DMS53 treated with DMSO at 0.1 percent for 48 hours (cell line): ENCODE data around the gene TPRX1.
A peak's percentile ranks its signal among the peaks of the same experiment; 100 is the strongest.
"Not testable (repeated sequence)": the region's sequence is repeated elsewhere in the genome, so short reads cannot be mapped to it uniquely, and the experiment has no call there.

ENCODE experiments used
- DNase-seq: peaks from one replicate; lab custom pipeline; 2025; ENCODE audit not compliant: unreplicated experiment; lab: John Stamatoyannopoulos, UW

The TPRX1 gene

DNA sequence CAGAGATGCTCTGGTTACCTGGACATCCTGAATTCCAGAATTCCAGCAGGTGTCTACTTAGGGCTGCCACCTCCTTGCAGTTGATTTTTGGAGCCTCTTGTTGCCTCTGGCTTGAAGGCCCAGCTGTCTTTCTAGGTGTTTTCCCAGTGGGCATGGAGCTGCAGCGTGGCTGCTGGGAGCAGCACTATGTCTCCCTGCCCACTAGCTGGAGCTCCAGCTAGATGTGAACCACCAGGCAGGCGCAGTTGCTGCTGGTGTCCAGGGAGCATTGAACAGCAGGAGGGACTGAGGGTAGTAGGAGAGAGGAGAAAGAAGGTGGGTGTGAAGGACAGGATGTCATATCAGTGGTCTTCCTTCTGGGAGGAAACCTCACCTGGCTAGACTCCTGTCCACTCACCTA, 35.7 kb downstream of the TPRX1 start:
- DNase-seq = no peak

DNA sequence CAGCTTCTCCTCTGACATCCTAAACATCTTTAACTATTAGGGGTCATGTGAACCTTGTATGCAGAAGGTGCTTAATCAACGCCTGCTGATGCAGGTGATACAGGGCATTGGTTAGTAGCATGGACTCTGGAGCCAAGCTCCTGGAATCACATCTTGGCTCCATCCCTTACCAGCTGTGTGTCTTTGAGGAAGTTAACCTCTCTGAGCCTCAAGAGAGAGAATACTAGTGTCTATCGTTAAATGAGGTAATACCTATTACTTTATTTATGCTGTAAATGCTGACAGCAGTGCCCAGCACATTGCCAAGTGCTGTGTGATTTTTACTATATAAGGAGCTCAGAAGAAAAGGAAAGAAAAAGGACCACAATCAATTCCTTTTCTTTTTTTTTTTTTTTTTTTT, 37.0 kb downstream of the TPRX1 start:
- DNase-seq = no peak

DNA sequence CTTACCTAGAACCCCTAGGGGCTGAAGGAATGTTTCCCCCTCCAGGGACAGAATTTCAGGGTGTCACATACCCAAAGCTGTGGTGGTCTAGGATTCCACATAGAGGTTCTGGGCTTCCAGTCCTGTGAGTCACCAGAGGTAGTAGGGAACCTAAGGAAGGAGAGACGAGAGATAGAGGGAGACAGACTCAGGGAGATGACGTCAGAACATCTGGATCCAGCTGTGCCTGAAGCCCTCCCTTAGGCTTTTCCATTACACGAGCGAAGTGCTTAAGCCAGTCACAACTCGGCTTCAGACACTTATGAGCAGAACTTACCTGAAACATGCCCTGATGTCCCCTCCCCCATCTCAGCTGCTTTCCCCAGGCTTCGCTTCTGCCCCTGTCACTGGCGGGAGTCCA, 37.7 kb downstream of the TPRX1 start:
- no peak for DNase-seq

DNA sequence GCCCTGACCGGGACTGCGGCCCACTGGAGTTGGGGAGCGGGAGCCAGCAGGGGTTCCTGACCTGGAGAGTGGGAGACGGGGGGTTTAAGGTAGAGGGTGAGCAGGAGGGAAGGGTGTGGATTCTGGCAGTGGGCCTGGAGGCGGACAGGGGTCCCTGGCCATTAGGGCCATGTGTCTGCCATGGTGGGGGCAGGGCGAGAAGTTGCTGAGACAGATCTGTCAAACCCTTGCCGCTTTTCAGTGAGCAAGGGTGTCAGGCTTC, 38.1 kb downstream of the TPRX1 start:
- no peak for DNase-seq

DNA sequence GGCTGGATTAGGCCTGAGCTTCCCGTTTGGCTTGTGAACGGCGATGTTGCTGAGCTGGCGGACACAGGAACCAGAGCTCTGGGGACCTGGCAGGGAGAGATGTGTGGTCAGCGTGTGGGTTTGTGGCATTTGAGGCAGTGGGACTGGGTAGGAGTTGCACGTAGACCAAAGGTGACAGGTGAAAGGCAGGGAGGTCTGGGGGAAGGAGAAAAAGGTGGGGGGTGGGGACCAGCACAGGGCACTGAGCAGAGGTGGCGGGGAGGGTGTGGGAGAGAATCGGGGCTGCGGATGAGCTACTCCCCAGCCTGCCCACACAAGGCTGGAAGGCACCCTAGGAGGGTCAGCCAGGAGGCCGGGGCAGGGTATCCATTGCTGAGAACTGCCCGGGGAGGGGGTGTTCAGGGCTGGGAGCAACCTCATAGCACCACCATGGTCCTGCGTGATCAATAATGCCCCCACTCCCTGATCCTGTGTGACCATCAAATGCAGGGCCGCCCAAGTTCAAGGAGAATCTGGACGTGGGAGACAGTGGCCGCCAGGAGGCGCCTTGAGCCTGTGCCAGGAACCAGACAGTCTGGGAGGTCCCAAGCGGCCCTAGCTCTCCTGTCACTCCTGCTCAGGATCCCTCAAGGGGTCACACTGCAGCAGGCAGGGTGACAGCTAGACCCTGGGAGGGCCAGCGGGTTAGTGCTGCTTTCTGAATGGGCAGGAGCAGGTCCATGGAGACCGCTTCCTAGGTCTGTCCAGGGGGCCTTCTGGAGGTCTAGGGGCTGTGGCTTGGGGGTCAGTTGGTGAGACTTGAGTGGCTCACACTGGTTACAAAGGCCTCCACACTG, 38.6 kb downstream of the TPRX1 start:
- peak; percentile 52 for DNase-seq

DNA sequence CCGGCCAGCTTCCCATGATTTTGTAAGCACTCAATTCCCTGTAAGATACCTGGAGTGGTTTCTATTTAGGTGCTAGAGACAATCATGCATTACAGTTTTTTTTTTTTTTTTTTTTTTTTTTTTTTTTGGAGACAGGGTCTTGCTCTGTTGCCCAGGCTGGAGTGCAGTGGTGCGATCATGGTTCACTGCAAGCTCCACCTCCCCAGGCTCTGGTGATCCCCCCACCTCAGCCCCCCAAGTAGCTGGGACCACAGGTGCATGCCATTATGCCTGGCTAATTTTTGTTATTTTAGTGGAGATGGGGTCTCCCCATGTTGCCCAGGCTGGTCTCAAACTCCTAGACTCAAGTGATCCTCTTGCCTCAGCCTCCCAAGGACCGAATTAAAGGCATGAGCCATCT, 39.6 kb downstream of the TPRX1 start:
- DNase-seq = not testable (repeated sequence)

DNA sequence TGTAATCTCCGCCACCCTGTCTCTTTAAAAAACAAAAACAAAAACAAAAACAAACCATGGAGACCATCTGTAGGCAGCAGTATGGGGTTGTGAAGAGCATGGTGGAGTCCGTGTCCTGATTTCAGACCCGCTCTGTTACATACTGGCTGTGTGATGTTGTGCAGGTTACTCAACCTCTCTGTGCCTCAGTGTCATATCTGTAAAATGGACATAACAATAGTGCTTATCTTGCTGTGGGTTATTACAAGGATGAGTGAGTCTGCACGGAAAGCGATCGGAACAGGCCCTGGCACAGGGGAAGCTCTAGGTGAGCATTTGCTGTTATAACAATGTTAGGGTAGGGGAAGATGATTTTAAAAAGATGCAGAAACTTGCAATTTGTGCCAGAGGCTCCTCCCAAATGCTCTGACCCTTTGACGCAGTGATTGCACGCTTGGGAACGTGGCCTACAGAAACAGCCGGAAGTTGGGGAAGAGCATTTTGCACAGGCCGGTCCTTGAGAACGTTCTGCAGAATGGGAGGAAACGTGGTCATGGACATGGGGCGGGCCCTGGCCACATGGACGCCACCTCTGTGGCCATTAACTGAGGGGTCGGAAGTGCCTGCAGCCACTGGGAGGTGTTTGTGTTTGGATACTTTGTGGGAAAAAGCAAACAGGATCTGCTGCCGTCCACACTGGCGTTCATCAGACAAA, 41.6 kb downstream of the TPRX1 start:
- DNase-seq = no peak

DNA sequence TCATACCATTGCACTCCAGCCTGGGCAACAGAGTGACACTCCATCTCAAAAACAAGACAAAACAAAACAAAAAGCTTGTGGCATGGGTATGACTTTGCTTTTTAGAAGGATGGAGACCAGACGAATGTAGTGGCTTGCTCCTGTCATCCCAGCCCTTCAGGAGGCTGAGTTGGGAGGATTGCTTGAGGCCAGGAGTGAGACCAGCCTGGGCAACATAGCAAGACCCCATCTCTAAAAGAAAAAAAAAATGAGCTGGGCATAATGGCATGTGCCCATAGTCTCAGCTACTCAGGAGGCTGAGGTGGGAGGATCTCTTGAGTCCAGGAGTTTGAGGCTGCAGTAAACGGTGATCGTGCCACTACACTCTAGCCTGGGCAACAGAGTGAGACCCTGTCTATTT, 42.2 kb downstream of the TPRX1 start:
- DNase-seq = no peak

DNA sequence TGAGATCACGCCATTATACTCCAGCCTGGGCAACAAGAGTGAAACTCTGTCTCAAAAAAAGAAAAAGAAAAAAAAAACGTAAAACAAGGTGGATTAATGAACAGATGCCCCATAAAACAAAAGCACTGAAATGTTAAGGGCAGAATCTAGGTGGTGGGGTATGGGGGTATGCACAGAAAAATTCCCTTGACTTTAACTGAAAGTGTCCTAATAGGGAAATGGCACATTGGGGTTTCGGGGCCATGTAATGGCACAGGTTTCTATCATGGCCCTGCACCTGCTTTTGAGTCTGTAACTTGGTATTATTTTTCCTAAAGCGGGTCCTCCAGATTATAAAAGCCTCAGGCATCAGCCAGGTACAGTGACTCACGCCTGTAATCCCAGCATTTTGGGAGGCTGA, 42.8 kb downstream of the TPRX1 start:
- no peak for DNase-seq

DNA sequence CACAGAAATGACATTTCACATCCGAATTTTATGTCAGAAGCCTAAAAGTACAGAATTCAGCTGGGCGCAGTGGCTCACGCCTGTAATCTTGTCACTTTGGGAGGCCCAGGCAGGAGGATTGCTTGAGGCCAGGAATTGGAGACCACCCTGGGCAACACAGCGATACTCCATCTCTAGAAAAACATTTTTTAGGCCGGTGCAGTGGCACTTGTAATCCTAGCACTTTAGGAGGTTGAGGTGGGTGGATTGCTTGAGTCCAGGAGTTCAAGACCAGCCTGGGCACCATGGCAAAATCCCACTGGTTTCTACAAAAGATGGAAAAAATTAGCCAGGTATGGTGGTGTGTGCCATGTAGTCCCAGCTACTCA, 43.7 kb downstream of the TPRX1 start:
- DNase-seq = no peak

DNA sequence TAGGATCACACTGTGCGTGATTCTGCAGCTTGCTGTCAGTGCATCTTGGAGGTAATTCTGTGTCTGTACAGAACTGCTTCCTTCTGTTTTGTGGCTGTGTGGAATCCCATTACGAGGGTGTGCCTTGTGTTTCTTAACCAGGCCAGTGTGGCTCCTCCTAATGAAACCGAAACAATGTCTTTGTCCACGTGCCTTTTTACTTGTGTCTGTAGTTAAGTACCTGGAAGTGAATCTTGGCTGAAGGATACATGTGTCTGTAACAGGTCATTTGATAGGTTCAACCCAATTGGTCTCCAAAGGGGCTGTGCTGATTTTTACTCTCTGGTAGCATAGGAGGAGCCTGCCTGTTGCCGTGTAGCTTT, 45.9 kb downstream of the TPRX1 start:
- no peak for DNase-seq

DNA sequence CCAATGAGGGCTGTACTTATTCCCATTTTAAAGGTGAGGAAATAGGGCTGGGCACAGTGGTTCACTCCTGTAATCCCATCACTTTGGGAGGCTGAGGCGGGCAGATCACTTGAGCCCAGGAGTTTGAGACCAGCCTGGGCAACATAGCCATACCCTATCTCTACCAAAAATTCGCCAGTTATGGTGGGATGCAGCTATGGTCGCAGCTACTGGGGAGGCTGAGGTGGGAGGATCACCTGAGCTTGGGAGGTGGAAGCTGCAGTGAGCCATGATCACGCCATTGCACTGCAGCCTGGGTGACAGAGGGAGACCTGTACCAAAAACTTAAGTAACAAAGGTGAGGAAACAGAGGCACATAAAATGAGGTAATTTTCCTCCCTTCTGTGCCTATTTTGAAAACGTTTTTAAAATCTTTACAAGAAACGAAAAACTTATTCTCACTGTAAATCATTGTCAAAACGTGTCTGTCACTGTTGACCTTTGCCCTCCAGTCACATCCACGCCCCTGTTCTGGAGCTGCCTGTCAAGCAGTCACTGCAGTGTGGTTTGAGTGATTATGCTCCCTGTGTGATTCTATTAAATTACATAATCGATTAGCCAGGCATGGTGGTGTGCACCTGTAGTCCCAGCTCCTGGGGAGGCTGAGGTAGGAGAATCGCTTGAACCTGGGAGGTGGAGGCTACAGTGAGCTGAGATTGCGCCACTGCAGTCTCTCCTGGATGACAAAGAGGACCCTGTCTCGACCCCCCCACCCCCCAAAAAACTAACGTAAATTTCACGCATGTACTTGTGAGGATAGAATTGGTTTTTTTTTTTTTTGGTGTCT, 46.5 kb downstream of the TPRX1 start:
- no peak for DNase-seq

DNA sequence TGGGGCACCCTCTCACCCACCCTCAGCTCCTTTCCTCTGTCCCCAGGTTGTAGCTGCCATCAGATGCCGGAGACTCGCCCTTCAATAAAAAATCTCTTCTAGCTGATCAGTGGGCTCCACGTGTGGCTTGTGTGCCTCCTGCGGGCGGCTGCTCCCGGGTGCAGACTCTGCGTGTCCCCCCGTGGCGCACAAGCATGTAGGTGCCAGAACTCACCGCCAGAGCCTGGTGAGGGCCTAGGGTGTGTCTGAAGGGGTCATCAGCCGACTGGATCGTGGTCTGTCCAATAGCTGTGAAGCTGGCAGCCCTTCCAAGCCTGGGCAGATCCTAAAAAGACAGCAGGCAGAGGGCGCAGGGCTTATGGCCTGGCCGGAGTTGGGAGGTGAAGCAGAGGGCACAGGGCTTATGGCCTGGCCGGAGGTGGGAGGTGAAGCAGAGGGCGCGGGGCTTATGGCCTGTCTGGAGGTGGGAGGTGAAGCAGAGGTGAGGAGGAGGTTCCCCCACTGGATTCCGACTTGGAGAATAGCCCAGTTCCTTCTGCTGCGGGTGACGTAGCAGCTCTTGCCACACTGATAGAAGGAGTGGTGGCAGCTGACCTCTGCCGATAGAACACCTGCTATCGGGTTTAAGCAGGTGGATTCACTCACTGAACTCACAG, 47.3 kb downstream of the TPRX1 start:
- no peak for DNase-seq

DNA sequence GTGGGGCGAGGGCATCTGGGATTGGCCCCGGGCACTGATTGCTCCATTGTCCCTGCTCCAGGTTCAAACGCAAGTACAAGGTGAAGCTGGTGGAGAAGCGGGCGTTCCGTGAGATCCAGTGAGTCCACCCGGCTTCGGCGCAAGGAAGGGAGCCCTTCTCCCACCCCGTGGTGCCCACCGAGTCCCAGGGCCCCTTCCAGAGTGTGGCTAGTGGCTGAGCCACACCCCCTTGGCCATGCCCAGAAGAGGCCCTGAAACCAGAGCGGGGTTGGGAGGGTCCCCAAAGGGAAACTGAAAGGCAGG, 47.8 kb downstream of the TPRX1 start:
- DNase-seq = no peak

DNA sequence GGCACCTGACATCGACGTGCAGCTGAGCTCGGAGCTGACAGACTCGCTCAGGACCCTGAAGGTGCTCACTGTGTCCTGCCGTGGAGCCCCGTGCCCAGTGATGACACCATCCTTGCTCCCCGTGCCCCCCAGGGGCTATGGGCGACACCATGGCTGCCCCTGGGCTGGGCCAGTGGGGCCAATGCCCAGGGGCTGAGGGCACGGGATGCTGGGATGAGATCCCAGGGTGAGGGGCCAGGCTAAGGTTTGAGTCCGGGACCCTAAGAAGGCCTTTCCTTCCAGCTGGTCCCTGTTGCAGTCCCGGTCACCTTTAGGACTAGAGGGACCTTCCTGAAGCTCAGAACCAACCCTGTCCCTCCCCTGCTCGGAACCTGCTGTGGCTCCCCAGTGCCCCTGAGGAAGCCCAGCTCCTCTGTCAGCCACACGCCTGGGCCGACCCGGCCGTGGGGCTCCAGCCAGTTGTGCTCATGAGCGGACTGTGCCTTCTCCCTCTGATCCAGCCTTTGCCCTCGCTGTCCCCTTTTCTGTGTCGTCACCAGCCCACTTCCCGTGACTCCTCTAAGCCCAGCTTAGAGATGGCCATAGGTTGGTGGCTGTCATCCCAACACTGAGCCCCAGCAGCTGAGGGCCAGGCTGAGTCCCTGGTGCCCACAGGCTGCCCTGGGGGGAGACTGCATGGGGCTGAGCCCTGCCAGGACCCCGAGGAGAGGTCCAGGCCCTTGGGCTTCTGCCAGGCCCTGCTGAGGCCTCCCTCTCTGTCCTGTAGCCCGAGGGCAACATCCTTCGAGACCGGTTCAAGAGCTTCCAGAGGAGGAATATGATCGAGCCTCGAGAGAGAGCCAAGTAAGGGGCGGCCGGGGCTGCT, 48.4 kb downstream of the TPRX1 start:
- DNase-seq = no peak

DNA sequence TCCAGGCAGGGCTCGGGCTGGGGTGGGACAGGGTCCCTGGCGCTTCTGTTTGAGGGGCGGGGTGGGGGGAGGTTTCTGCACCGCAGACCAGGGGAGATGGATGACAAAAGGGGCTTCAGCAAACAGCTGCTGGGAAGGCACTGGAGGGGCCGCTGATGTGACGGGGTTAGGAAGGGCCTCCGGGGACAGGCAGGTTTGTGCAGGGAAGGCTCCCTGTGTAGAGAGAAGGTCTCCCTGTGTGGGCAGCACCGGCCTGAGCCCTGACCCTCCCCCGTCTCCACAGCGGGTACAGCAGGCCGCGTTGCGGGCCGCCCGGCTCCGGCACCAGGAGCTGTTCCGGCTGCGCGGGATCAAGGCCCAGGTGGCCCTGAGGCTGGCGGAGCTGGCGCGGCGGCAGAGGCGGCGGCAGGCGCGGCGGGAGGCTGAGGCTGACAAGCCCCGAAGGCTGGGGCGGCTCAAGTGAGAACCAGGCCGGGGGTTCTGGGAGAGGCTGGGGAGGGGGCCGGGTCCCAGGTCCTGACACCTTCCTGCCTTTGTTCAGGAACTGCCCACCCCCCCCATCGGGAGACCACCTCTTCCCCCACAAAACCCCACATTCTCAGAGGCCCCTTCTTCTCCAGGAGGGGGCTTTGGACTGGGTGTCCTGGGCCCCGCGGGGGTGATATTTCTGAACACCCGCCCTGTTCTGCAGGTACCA, 49.1 kb downstream of the TPRX1 start:
- DNase-seq = no peak

DNA sequence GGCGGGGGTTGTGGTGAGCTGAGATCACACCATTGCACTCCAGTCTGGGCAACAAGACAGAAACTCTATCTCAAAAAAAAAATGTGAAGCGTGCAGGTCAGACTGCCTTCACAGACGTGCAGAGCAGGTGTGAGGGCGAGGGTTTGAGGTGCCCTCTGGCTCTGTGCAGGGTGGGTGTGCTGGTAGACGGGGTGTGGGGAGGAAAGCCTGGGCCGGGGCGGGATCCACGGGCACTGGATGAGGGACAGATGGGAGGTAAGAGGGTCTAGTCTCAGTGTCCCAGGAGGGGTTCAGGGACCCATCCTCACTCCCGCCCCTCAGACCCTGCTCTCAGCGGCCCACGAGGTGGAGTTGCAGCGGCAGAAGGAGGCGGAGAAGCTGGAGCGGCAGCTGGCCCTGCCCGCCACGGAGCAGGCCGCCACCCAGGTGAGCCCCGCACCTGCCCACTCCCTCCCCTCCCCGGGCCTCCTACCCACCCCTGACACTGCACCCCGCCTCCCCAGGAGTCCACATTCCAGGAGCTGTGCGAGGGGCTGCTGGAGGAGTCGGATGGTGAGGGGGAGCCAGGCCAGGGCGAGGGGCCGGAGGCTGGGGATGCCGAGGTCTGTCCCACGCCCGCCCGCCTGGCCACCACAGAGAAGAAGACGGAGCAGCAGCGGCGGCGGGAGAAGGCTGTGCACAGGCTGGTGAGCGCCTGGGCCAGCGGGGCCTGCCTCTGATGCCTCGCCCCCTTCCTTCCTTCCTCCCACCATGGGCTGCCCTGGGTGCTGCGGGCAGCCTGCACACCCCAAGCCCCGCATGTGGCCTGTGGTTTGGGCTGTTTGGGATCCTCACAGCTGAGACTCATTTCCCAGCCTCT, 49.9 kb downstream of the TPRX1 start:
- DNase-seq = no peak

DNA sequence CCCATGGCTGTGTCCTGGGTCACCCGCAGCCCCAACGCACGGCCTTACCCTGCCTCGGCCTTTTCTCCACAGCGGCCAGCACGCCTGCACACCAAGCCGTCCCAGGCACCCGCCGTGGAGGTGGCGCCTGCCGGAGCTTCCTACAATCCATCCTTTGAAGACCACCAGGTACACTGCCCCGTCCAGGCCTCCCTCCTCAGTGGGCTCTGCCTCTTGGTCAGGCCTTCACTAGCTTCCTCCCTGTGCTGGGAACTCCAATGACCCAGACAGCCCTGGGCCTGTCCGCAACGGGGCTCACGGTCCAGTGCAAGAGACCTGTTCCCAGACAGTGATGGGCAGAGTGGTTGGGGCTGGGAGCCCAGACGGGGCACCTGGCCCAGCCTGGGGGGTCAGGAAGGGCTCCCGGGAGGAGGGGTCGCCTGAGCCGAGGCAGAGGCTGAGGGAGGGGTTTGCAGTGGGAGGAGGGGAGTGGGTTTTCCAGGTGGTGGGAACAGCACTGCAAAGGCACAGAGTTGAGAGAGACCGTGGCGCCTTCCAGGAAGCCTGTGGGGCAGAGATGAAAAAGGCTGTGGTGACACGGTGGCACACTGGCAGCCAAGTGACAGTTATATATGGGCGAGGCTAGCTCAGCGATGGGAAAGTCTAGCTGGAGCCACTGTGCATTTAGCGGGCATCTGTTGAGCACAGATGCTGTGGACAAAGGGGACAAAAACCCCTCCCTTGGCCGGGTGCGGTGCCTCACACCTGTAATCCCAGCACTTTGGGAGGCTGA, 51.7 kb downstream of the TPRX1 start:
- DNase-seq = no peak
